COLO668 (cell line): ENCODE measurements around the gene DPEP2NB.
A peak's percentile ranks its signal among the peaks of the same experiment; 100 is the strongest.
"Not testable (repeated sequence)": the region's sequence is repeated elsewhere in the genome, so short reads cannot be mapped to it uniquely, and the experiment has no call there.

Source experiments
- DNase-seq: peaks from one replicate; lab custom pipeline; 2025; ENCODE audit not compliant: unreplicated experiment; lab: John Stamatoyannopoulos, UW

The DPEP2NB gene

GRCh38 chr16:68015681-68016080 lies at the start of gene DPEP2NB:
Gene DPEP2NB (minus strand): TSS chr16:68015911. CDS start chr16:68015770, 141 bp downstream.
- DNase-seq, result no peak

- peak; percentile 59 for DNase-seq
These were observed 49.2 kb upstream of the DPEP2NB start for GRCh38 chr16:68064791-68065365.

DNA sequence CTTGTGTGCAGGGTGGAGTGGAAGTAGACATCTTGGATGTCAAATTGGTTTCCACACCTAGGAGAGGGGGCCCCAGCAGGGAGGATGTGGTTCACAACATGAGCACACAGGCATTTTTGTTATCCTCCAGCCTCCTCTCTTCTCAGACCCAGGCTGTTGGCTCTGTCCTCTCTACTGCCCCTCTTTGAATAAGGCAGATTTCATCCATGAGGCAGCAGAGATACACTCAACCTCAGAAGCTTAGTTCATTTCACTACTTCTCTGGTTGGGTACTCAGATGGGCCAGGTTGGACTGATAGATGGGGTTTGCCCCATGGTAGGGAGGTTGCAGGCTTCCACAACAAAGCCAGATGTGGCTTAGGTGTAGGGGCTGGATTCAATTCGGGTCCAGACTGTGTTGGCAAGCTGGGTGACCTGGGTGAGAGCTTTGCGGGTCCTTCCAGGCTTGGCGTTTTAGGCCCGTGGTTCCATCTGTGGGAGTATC lies 47.2 kb upstream of the DPEP2NB start:
- no peak for DNase-seq

- DNase-seq, result no peak
These were observed 45.7 kb upstream of the DPEP2NB start for GRCh38 chr16:68061396-68061795.

- no peak for DNase-seq
These were observed 44.1 kb upstream of the DPEP2NB start for GRCh38 chr16:68059804-68060203.

DNA sequence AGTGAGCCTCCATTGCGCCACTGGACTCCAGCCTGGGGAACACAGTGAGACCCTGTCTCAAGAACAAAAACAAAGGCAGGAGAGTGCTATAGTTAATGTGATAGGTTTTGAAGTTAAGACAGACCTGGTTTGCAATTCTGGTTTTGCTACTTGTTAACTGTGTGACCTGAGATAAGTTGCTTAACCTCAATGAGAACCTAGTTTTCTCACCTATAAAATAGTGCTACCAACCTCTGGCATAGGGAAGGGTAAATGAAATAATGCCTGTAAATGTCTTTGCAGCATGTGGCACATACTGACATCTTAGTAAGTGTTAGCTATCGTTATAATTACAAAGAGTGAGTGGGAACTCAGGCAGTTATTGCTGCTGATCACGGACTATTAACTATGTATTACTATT lies 39.7 kb upstream of the DPEP2NB start:
- DNase-seq, result no peak

DNA sequence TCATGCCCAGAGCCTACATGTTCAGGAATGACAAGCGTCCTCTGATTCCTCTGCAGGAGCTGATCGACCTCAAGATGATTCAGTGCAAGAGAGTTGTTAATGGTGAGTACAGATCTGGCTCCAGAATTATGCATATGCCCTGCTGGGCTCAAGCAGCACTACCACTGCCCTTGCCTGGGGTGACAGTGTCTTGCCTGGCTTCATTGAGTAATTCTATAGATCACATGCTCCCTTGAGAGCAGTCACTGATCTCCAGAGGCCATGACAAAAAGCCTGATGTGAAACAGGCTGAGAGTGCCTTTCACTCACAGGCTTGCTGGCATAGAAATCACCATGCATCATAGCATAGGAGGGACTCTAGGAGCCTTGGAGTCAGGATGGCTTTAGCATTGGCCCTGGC lies 33.7 kb upstream of the DPEP2NB start:
- DNase-seq, result no peak

DNA sequence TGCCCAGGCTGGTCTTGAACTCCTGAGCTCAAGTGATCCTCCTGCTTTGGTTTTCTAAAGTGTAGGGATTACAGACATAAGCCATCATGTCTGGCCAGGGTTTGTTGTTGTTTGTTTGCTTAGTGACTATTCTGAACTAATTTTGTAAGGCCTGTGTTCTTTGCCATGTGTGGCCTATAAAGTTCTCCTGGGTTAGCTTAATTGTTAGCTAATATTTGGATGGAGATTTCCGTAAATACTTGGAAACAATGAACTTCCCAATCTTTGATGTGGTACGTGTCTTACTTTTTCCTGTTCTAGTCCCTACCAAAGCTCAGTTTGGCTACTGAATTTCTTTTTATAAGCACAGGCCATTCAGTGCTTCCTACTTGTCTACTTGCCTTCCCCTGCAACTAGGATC lies 32.3 kb upstream of the DPEP2NB start:
- no peak for DNase-seq

GRCh38 chr16:68046106-68046505 lies 30.4 kb upstream of the DPEP2NB start:
- DNase-seq, result no peak

GRCh38 chr16:68041783-68042182 lies 26.1 kb upstream of the DPEP2NB start:
- DNase-seq, result no peak

- peak; percentile 80 for DNase-seq
These were observed 25.0 kb upstream of the DPEP2NB start for GRCh38 chr16:68040506-68041288.

DNA sequence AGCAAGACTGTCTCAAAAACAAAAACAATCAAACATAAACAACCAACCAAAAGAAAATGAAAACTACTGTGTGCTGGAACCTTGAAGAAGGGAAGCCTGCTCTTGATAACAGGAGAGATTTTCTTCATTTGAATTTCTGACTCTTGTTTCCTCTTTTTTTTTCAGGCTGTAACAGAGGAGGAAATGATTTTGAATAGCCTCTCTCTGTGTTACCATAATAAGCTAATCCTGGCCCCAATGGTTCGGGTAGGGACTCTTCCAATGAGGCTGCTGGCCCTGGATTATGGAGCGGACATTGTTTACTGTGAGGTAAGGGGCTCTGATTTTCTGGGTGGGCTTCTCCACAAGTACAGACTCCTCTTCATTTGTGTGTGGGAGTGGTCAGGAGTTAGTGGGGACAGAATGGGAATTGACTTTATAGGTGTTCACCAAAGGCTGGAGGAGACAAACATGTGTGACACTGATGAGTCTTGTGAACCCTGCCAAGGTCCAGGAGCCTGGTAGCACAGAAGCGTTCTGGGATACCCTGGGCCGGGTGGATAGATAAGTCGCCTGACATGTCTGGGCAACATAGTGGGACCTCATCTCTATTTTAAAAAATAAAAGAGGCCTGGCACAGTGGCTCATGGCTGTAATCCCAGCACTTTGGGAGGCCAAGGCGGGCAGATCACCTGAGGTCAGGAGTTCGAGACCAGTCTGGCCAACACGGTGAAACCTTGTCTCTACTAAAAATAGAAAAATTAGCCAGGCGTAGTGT lies 22.3 kb upstream of the DPEP2NB start:
- DNase-seq, result no peak

DNA sequence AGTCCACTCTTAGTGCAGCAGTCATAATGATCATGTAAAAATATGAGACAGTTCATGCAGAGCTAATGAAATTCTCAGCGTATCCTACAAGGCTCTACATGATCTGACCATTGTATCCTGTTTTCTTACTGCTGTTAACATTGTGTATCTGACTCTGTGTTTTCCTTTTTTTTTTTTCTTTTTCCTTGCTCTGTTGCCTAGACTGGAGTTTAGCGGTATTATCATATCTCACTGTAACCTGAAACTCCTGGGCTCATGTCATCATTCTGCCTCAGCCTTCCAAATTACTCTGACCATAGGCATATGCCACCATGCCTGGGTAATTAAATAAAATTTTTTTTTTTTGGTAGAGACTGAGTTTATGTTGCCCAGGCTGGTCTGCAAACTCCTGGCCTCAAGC lies 19.5 kb upstream of the DPEP2NB start:
- no peak for DNase-seq

- DNase-seq, result no peak
These were observed 17.4 kb upstream of the DPEP2NB start for GRCh38 chr16:68033101-68033500.

DNA sequence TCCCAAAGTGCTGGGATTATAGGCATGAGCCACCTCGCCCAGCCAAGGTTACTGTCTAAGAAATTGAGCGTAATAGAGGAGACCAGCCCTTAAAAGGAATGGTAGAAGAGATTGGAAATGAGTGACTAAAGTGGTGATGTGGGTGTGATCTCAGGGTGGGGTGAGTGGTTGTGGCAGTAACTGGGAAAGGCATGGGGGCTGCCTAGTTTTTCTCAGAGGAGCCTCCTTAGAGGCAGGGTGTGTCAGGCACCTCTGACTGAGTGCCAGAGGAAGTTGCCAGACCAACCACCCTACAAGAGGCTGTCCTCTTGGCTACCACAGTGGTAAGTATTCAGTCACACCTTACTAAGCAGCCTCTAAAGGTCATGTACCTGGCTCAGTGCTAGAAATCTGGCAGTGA lies 16.2 kb upstream of the DPEP2NB start:
- no peak for DNase-seq

DNA sequence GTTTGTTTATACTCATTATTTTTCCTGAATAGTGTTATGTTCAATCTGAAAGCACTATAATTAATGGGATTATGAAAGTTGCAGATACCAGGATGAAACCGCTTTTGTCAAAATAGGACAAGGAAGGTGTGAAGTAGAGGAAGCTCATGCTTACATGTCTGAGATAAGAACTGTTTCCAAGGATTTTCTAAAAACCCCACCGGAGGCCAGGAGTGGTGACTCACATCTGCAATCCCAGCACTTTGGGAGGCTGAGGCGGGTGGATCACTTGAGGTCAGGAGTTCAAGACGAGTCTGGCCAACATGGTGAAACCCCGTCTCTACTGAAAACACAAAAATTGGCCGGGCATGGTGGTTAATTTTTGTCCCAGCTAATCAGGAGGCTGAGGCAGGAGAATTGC lies 14.4 kb upstream of the DPEP2NB start:
- not testable (repeated sequence) for DNase-seq

DNA sequence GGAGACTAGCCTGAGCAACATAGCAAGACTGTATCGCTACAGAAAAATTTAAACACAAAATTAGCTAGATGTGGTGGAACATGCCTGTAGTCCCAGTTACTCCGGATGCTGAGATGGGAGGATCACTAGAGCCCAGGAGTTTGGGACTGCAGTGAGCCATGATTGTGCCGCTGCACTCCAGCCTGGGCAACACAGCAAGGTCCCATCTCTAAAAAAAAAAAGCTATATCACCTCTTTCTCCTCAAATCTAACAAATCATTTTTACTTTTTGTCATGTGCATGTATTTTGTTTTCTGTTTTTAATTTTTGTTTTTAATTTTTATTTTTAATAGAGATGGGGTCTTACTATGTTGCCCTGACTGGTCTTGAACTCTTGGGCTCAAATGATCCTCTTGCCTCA lies 13.3 kb upstream of the DPEP2NB start:
- DNase-seq, result no peak

GRCh38 chr16:68022728-68023537 lies 7.2 kb upstream of the DPEP2NB start, which contains the start of the genes DDX28 and DUS2:
Gene DDX28 (minus strand): TSS chr16:68023232. CDS start chr16:68023202, 30 bp downstream.
Gene DUS2 (plus strand): TSS chr16:68023284. CDS start chr16:68038024, 14,740 bp downstream.
- DNase-seq, result peak; percentile 93

GRCh38 chr16:68022278-68022727 lies 6.6 kb upstream of the DPEP2NB start:
- DNase-seq, result no peak

DNA sequence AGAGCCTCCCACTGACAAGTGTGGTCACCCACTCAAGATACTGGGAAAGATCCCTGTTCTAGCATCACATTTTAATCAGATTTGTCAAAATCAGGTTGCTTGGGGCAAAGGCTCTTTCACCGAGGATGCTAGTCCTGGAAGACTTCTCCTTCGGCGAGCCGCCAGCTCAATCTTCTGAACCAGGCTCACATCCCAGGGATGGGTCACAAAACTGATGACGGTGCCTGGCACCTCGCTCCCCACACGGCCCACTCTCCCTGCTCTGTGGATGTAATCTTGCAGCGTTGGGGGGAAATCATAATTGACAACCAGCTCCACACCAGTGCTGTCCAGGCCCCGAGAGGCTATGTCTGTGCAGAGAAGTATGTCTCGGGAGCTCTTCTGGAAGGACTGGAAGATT lies 5.8 kb upstream of the DPEP2NB start:
- no peak for DNase-seq
